Right atrium auricular region (tissue), 2 donors: ENCODE measurements around the gene AP4B1. TPM values are rescaled to one million over a fixed set of nuclear protein-coding genes. Genes with fewer than 3 reads are reported as not detected.
A peak's percentile ranks its signal among the peaks of the same experiment; 100 is the strongest.

ENCODE experiments used
- DNase-seq: peaks from one replicate; pipeline ENCODE4 v3.0.0-alpha.2; 2019; ENCODE audit warnings: low spot score
- H3K27ac ChIP-seq, 2 donors: fragments of 200-600 bp; sonication (generic); 1 replicate in 1 of 2; 2 replicates in 1 of 2; pipeline ENCODE4 v1.5.1; 2016 to 2019
- H3K27me3 ChIP-seq, 2 donors: fragments of 200-600 bp; sonication (generic); one replicate each; pipeline versions ENCODE4 v1.5.1 to v1.6.0; 2017 to 2019
- H3K36me3 ChIP-seq: fragments of 200-600 bp; sonication (generic); one replicate; pipeline ENCODE4 v1.5.1; 2016
- H3K4me1 ChIP-seq, 2 donors: fragments of 200-600 bp; sonication (generic); one replicate each; pipeline versions ENCODE4 v1.5.1 to v1.6.0; 2017 to 2019
- H3K4me3 ChIP-seq, 2 donors: fragments of 200-600 bp; sonication (generic); 1 replicate in 1 of 2; 2 replicates in 1 of 2; pipeline ENCODE4 v1.5.1; 2017 to 2019; ENCODE audit warnings: mild to moderate bottlenecking in 1 of 2, moderate library complexity in 1 of 2
- H3K9me3 ChIP-seq, 2 donors: fragments of 200-600 bp; sonication (generic); one replicate each; pipeline ENCODE4 v1.5.1; 2019
- total RNA-seq, 2 donors: library from RNA; depleted of rRNA; stranded (reverse); fragments of >200 nt; gene quantifications; one replicate each; pipeline ENCODE4 v1.1.0, GENCODE V29; 2016
- TF ChIP-seq, protein P1 (sequence below), 2 donors: fragments of 200-600 bp; sonication (generic); IDR thresholded peaks; one replicate each; pipeline ENCODE4 v1.5.1; 2019; ENCODE audit warnings: antibody characterized with exemption in 2 of 2

AP4B1 gene
- total RNA-seq, 2 donors from 2014 or later = 8.3 to 9.6 TPM

DNA sequence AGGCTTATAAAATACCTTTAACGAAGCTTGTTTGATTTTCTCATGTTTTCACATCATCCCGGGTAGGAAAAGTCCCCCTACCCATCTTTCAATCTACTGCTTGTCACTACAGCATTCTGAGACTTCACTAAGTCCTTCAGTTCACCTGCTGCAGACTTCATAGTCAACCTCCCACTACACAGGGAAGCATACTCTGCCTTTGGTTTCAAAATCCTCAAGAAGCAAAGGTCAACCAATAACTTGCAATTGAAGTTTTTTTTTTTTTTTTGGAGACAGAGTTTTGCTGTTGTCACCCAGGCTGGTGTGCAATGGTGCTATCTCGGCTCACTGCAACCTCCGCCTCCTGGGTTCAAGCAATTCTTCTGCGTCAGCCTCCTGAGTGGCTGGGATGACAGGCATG is 28.4 kb downstream of the AP4B1 start:
- Histone ChIP-seq H3K36me3 (no peaks in the 10 kb centered on the region), H3K4me3 (no peak overlapping the region), H3K27ac (no peak overlapping the region), H3K9me3 (no peaks in the 10 kb centered on the region), H3K4me1 (no peaks in the 10 kb centered on the region), H3K27me3 (no peaks in the 10 kb centered on the region)
- TF ChIP-seq, protein P1, sequence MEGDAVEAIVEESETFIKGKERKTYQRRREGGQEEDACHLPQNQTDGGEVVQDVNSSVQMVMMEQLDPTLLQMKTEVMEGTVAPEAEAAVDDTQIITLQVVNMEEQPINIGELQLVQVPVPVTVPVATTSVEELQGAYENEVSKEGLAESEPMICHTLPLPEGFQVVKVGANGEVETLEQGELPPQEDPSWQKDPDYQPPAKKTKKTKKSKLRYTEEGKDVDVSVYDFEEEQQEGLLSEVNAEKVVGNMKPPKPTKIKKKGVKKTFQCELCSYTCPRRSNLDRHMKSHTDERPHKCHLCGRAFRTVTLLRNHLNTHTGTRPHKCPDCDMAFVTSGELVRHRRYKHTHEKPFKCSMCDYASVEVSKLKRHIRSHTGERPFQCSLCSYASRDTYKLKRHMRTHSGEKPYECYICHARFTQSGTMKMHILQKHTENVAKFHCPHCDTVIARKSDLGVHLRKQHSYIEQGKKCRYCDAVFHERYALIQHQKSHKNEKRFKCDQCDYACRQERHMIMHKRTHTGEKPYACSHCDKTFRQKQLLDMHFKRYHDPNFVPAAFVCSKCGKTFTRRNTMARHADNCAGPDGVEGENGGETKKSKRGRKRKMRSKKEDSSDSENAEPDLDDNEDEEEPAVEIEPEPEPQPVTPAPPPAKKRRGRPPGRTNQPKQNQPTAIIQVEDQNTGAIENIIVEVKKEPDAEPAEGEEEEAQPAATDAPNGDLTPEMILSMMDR (IDR thresholded peaks at IDR 0.05) = no peak
- no peak for DNase-seq

DNA sequence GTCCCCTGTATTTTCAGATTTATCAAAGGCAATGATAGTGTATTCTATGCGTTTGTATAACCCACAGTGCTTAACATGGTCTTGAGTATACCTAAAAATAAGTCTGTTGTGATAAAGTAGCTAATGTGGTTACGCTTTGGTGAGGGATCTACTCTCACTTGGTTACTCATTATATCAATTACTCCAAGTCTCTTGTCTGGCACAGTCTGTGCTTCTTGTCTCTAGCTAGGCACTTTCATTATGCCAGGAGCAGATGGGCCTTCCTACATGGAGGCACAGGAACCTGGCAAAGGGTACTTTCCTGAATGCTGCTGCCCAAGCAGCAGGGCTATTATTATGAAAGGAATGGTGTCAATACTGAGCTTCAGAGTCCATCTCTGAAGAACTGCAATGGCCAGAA is 28.9 kb downstream of the AP4B1 start:
- Histone ChIP-seq H3K27ac (no peak overlapping the region), H3K4me1 (no peaks in the 10 kb centered on the region), H3K36me3 (no peaks in the 10 kb centered on the region), H3K9me3 (no peaks in the 10 kb centered on the region), H3K27me3 (no peaks in the 10 kb centered on the region), H3K4me3 (no peak overlapping the region)
- DNase-seq = no peak
- TF ChIP-seq, protein P1 (IDR thresholded peaks at IDR 0.05) = no peak

DNA sequence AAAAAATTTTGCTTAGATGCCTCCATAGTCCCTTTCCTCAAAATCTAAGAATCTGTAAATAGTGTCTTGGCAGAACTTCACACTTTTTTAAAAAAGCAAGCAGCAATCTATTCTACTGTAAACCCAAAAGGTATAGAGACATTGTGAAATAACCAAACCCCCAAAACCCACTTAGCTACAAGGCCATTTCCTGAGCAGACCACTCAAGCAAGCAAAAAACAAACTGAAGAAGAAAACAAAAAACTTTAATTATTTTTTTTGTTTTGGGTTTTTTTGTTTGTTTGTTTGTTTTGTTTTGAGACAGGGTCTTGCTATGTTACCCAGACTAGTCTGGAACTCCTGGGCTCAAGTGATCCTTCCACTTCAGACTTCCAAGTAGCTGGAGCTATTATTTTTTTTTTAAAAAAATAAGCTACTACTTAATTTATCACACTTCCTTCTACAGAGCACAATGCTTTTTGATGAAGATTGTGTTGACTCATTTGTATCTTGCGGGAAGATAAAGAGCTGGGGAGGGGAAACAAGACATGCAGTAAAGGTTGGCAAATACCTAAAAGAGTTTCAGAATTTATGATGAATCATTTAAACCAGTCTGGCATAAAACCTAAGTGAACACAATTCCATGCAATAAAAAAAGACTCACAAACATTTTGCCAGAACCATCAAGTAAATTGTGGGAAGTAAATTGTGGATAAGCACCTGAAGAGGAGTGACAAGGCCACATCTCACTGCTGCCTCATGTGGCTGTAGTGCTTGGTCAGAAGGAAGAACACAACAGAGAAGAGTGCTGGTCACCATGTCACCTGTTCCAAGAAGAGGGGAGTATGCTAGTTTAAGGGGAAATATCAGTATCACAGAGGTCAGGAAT is 30.4 kb downstream of the AP4B1 start:
- Histone ChIP-seq H3K9me3 (no peaks in the 10 kb centered on the region), H3K36me3 (no peaks in the 10 kb centered on the region), H3K4me3 (no peak overlapping the region), H3K27me3 (no peaks in the 10 kb centered on the region), H3K4me1 (no peaks in the 10 kb centered on the region), H3K27ac (no peak overlapping the region)
- TF ChIP-seq, protein P1 (IDR thresholded peaks at IDR 0.05) = no peak
- no peak for DNase-seq

DNA sequence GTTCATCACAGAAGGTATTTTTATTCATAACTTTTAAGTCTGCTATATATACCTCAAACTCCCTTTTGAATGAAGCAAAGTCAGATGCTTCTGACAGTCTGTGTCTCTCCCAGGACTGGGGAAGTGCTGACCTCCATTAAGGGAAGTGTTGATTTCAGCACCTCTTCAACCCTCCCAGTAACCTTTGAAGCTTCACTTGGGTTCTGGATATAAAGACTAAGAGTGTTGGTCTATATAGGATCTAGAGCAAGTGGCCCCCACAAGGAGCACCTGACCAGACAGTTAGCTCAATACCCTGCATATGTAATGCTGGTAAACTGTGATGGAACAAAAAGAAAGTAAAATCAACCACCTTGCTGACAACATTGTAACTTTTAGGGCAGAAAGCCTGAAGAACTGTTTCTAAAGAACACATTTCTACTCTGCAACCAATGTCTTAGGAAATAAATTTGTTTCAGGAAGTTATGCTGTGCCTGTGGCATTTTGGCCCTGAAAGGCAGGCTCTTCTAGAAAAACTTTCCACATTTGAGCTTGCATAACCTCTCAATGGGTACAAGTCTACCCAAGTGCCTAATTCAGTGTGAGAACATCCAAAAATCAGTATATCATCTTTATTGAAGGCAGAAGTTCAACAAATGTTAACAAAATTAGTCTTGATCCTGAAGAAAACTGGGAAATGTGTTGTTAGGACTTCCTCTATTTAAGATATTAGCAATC is 32.2 kb downstream of the AP4B1 start:
- H3K36me3 ChIP-seq = no peaks in the 10 kb centered on the region
- no peaks in the 10 kb centered on the region for H3K9me3 ChIP-seq
- TF ChIP-seq, protein P1 (IDR thresholded peaks at IDR 0.05) = no peak
- no peaks in the 10 kb centered on the region for H3K27me3 ChIP-seq
- no peak for DNase-seq
- no peaks in the 10 kb centered on the region for H3K4me1 ChIP-seq
- peak overlapping the region; percentile 7 to 36 for H3K27ac ChIP-seq
- H3K4me3 ChIP-seq = no peak overlapping the region

DNA sequence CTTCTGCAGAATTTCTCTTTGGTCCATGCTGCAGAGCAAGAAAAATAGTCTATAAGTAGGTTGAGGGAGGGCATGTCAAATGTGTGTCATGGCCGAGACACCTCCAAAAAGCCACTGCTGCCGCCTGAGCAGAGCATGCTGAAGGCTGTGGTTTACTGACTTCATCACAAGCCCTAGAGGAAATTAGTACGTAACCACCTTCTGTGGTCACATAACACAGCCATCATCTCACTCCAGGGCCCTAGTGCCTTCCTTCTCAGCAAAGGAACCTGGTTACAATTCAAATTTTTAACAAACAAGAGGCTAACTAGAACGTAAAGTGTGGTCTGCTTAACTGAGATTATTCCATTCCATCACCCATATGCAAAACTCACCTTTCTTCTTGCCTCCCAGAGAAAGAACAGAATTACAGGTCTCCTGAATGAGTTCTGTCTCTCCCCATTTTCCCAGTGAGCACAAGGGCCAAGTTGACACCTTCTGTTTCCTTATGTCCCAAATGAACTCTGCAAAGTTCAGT is 32.9 kb downstream of the AP4B1 start, which contains the start of gene PTPN22:
TSS of gene PTPN22 (minus strand) at position 116 of the 517 bp plus-strand sequence.
- Histone ChIP-seq H3K4me1 (no peaks in the 10 kb centered on the region), H3K36me3 (no peaks in the 10 kb centered on the region), H3K27ac (peak within 1 kb of the TSS; percentile 7 to 36), H3K9me3 (no peaks in the 10 kb centered on the region), H3K4me3 (no peak within 1 kb of the TSS), H3K27me3 (no peaks in the 10 kb centered on the region)
- DNase-seq = no peak
- TF ChIP-seq, protein P1 (IDR thresholded peaks at IDR 0.05) = no peak
